Activated CD4-positive, alpha-beta T cell treated with anti-CD3 and anti-CD28 coated beads, Interleukin-2, amount 10 ng/mL, durations not matched to agents 7 days and 5 days (primary cell): ENCODE measurements around the gene ALDH7A1. TPM values are rescaled to one million over a fixed set of nuclear protein-coding genes. Genes with fewer than 3 reads are reported as not detected.
A peak's percentile ranks its signal among the peaks of the same experiment; 100 is the strongest.
"Not testable (repeated sequence)": the region's sequence is repeated elsewhere in the genome, so short reads cannot be mapped to it uniquely, and the experiment has no call there.

Experiments used
- CTCF ChIA-PET: fragments of 350-600 bp; sonication (Branson Sonifier 250); formaldehyde crosslinking; loops from one replicate; lab custom pipeline; 2021; ENCODE audit warnings: antibody characterized with exemption; lab: Charles Lee
- POLR2A ChIA-PET: fragments of 350-600 bp; sonication (Branson Sonifier 250); formaldehyde crosslinking; loops from one replicate; lab custom pipeline; 2021; ENCODE audit warnings: antibody characterized with exemption; lab: Charles Lee
- DNase-seq: peaks from one replicate; pipeline ENCODE4 v3.0.0-alpha.2; 2020
- H3K27ac Mint-ChIP-seq: one replicate; pipeline ENCODE4 v1.8.0; 2021; ENCODE audit warnings: mild to moderate bottlenecking, moderate library complexity, mixed read lengths
- H3K27me3 Mint-ChIP-seq: one replicate; pipeline ENCODE4 v1.8.0; 2021; ENCODE audit warnings: mixed read lengths
- H3K36me3 Mint-ChIP-seq: one replicate; pipeline ENCODE4 v1.8.0; 2021; ENCODE audit warnings: low read depth, mixed read lengths
- H3K4me1 Mint-ChIP-seq: one replicate; pipeline ENCODE4 v1.8.0; 2021; ENCODE audit warnings: mixed read lengths
- H3K4me3 Mint-ChIP-seq: one replicate; pipeline ENCODE4 v1.8.0; 2021; ENCODE audit warnings: mild to moderate bottlenecking, moderate library complexity, mixed read lengths
- H3K9me3 Mint-ChIP-seq: one replicate; pipeline ENCODE4 v1.8.0; 2021; ENCODE audit warnings: mixed read lengths
- total RNA-seq, 2 experiments: library from RNA; stranded (reverse); gene quantifications; one replicate each; pipeline ENCODE4 v1.2.3, GENCODE V29; 2021

Gene ALDH7A1
- total RNA-seq, 2 experiments from 2014 or later: 2.7 to 3.6 TPM

DNA sequence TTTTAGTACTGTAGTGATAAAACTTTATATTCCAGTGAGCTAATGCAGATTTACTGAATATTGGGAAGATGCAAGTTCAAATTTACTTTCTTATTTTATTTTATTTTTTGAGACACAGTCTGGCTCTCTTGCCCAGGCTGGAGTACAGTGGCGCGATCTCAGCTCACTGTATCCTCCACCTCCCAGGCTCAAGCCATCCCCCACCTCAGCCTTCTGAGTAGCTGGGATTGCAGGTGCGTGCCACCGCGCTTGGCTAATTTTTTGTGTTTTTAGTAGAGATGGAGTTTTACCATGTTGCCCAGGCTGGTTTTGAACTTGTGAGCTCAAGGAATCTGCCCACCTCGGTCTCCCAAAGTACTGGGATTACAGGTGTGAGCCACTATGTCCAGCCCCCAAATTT is 15.6 kb upstream of the ALDH7A1 start:
- Mint-ChIP-seq H3K36me3 (peaks cover 37% of the 10 kb centered on the region), H3K4me1 (peaks cover 31% of the 10 kb centered on the region), H3K27me3 (no peaks in the 10 kb centered on the region), H3K4me3 (no peak overlapping the region), H3K27ac (no peak overlapping the region), H3K9me3 (no peaks in the 10 kb centered on the region)
- CTCF ChIA-PET: interaction anchor here (0.7 to 3.2 kb wide), 2 partner anchors 10 to 802 kb away, joined by 3 to 10 read pairs; partner anchors contain the start of gene PHAX
- DNase-seq: no peak
- POLR2A ChIA-PET: interaction anchor here (0.7 kb wide), 1 partner anchor 12 kb away, joined by 5 read pairs; no protein-coding TSS in a partner anchor

- Mint-ChIP-seq H3K27me3 (no peaks in the 10 kb centered on the region), H3K36me3 (peaks cover 38% of the 10 kb centered on the region), H3K27ac (no peak overlapping the region), H3K4me3 (no peak overlapping the region), H3K4me1 (peaks cover 34% of the 10 kb centered on the region), H3K9me3 (no peaks in the 10 kb centered on the region)
- POLR2A ChIA-PET: interaction anchor here (0.7 kb wide), 1 partner anchor 12 kb away, joined by 5 read pairs; no protein-coding TSS in a partner anchor
- no peak for DNase-seq
- CTCF ChIA-PET: interaction anchor here (0.7 to 3.2 kb wide), 2 partner anchors 9 to 803 kb away, joined by 3 to 10 read pairs; partner anchors contain the start of gene PHAX
Observed at GRCh38 chr5:126610160-126610559, 15.1 kb upstream of the ALDH7A1 start.

GRCh38 chr5:126605525-126605924 is 10.5 kb upstream of the ALDH7A1 start:
- CTCF ChIA-PET: interaction anchor here (1.1 to 1.3 kb wide), 2 partner anchors 70 to 310 kb away, joined by 3 read pairs; no protein-coding TSS in a partner anchor
- Mint-ChIP-seq H3K4me3 (no peak overlapping the region), H3K27me3 (no peaks in the 10 kb centered on the region), H3K36me3 (peaks cover 40% of the 10 kb centered on the region), H3K4me1 (peaks cover 45% of the 10 kb centered on the region), H3K9me3 (no peaks in the 10 kb centered on the region), H3K27ac (no peak overlapping the region)
- POLR2A ChIA-PET: no interaction called here
- DNase-seq: no peak

DNA sequence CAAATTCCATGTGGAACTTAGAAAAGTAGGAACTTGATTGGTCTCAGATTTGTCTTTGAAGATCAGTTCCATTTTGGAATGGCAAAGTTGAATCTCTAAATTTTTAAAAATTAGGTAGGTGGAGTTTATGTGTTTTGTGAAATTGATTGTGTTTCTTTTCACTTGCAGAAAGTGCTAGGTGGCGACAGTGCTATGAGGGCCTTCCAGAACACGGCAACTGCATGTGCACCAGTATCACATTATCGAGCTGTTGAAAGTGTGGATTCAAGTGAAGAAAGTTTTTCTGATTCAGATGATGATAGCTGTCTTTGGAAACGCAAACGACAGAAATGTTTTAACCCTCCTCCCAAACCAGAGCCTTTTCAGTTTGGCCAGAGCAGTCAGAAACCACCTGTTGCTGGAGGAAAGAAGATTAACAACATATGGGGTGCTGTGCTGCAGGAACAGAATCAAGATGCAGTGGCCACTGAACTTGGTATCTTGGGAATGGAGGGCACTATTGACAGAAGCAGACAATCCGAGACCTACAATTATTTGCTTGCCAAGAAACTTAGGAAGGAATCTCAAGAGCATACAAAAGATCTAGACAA is 8.5 kb upstream of the ALDH7A1 start:
- no peak for DNase-seq
- H3K4me3 Mint-ChIP-seq: no peak overlapping the region
- POLR2A ChIA-PET: interaction anchor here (0.6 kb wide), 2 partner anchors 25 to 856 kb away, joined by 4 to 5 read pairs; no protein-coding TSS in a partner anchor

GRCh38 chr5:126600631-126601511 is 5.9 kb upstream of the ALDH7A1 start, which contains the start of gene PHAX:
Gene PHAX (plus strand): TSS chr5:126600947. CDS start chr5:126600963, 16 bp downstream.
- Mint-ChIP-seq H3K36me3 (peaks cover 16% of the 10 kb centered on the region), H3K9me3 (no peaks in the 10 kb centered on the region), H3K27ac (peak within 1 kb of the TSS; percentile 96), H3K4me1 (peaks cover 29% of the 10 kb centered on the region), H3K27me3 (peaks cover 2% of the 10 kb centered on the region), H3K4me3 (peak within 1 kb of the TSS; percentile 94)
- POLR2A ChIA-PET: interaction anchor here (1.0 kb wide), 1 partner anchor 177 kb away, joined by 6 read pairs; no protein-coding TSS in a partner anchor
- DNase-seq: peak; percentile 68
- CTCF ChIA-PET: interaction anchor here (0.6 to 2.2 kb wide), 13 partner anchors 9 to 275 kb away, joined by 3 to 10 read pairs (median 3); no protein-coding TSS in a partner anchor

More for the DNA sequence above, 8.5 kb upstream of the ALDH7A1 start:
- Mint-ChIP-seq H3K4me1 (peaks cover 42% of the 10 kb centered on the region), H3K9me3 (no peaks in the 10 kb centered on the region), H3K36me3 (peaks cover 33% of the 10 kb centered on the region), H3K27ac (no peak overlapping the region), H3K27me3 (no peaks in the 10 kb centered on the region)
- CTCF ChIA-PET: interaction anchor here (0.7 to 1.3 kb wide), 3 partner anchors 9 to 286 kb away, joined by 3 to 5 read pairs (median 4); partner anchors contain the start of gene ALDH7A1

DNA sequence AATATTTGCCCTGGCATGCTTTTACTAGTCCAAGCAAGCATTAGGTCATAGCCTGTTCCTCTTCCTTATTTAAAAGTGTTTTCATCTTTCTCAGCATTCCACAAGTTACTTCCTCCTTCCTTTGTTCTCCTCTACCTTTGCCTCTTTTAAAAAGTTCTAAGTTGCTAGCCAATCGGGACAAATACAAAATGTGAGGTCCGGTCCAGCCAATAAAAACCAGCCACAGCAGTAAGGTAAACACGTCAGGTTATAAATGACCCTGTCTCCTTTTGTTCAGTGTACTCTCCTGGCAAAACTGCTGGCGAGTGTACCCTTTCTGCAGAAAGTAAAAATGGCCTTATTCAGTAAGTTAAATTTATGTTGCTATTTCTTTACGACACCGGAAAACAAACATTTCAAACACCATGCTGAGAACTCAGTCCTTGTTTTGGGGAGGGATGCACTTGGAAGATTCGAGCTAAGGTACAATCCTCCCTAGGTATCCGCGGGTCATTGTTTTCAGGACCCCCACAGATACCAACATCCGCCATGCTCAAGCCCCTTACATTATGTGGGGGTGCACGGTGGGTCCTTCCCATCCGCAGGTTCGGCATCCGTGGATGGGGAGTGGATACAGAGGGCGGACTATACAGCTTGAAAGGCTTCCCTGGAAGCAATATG is 5.1 kb upstream of the ALDH7A1 start:
- H3K9me3 Mint-ChIP-seq, DNase-seq, H3K27me3 Mint-ChIP-seq, POLR2A ChIA-PET: not testable (repeated sequence)
- H3K36me3 Mint-ChIP-seq: peaks cover 11% of the 10 kb centered on the region
- peaks cover 26% of the 10 kb centered on the region for H3K4me1 Mint-ChIP-seq
- CTCF ChIA-PET: interaction anchor here (0.8 to 2.2 kb wide), 8 partner anchors 10 to 276 kb away, joined by 3 to 10 read pairs (median 3); no protein-coding TSS in a partner anchor
- H3K27ac Mint-ChIP-seq: peak overlapping the region; percentile 79
- peak overlapping the region; percentile 94 for H3K4me3 Mint-ChIP-seq

DNA sequence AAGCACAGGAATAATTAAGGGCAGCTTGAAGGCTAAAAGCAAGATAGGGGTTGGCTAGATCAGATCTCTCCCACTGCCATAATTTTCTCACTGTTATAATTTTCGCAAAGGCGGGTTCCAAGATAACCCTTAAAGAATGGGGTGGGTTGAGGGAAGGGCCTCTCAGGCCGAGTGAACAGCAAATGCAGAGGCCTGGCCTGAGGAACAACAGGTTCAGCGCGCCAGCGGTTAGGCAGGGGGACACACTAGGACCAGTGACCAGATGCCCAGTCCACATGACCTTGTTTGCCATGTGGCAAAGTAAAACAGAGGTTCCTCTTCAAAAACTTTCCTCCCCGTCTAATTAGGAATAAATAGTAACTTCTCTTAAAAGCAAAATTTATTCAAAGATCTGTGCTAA is 4.5 kb upstream of the ALDH7A1 start:
- ChIA-PET CTCF (interaction anchor here (1.7 kb wide), 1 partner anchor 207 kb away, joined by 5 read pairs; no protein-coding TSS in a partner anchor), POLR2A (no interaction called here)
- H3K4me1 Mint-ChIP-seq: peaks cover 29% of the 10 kb centered on the region
- H3K27ac Mint-ChIP-seq: no peak overlapping the region
- no peak for DNase-seq
- H3K4me3 Mint-ChIP-seq: no peak overlapping the region
- H3K36me3 Mint-ChIP-seq: peaks cover 10% of the 10 kb centered on the region
- no peaks in the 10 kb centered on the region for H3K9me3 Mint-ChIP-seq
- H3K27me3 Mint-ChIP-seq: peaks cover 6% of the 10 kb centered on the region

- H3K4me3 Mint-ChIP-seq: no peak overlapping the region
- no peaks in the 10 kb centered on the region for H3K9me3 Mint-ChIP-seq
- H3K27ac Mint-ChIP-seq: no peak overlapping the region
- POLR2A ChIA-PET: no interaction called here
- H3K4me1 Mint-ChIP-seq: peaks cover 23% of the 10 kb centered on the region
- H3K36me3 Mint-ChIP-seq: peaks cover 1% of the 10 kb centered on the region
- no peak for DNase-seq
- H3K27me3 Mint-ChIP-seq: peaks cover 19% of the 10 kb centered on the region
- CTCF ChIA-PET: interaction anchor here (0.8 to 1.5 kb wide), 2 partner anchors 18 to 24 kb away, joined by 4 read pairs; no protein-coding TSS in a partner anchor
Observed at GRCh38 chr5:126597156-126597555, 2.1 kb upstream of the ALDH7A1 start.

- H3K4me1 Mint-ChIP-seq: peaks cover 19% of the 10 kb centered on the region
- ChIA-PET CTCF (interaction anchor here (0.6 to 1.4 kb wide), 2 partner anchors 42 to 174 kb away, joined by 3 read pairs; no protein-coding TSS in a partner anchor), POLR2A (no interaction called here)
Observed at GRCh38 chr5:126595486-126596083, 566 bp upstream of the ALDH7A1 start.

GRCh38 chr5:126591549-126591948 is 3.5 kb downstream of the ALDH7A1 start:
- H3K4me1 Mint-ChIP-seq: peaks cover 17% of the 10 kb centered on the region
- ChIA-PET CTCF (interaction anchor here (1.5 kb wide), 1 partner anchor 10 kb away, joined by 5 read pairs; the partner anchor contains the start of gene PHAX), POLR2A (no interaction called here)
- H3K36me3 Mint-ChIP-seq: no peaks in the 10 kb centered on the region
- H3K27me3 Mint-ChIP-seq: peaks cover 17% of the 10 kb centered on the region
- H3K4me3 Mint-ChIP-seq: no peak overlapping the region
- no peak overlapping the region for H3K27ac Mint-ChIP-seq
- no peak for DNase-seq
- no peaks in the 10 kb centered on the region for H3K9me3 Mint-ChIP-seq

More at GRCh38 chr5:126595486-126596083, 566 bp upstream of the ALDH7A1 start:
- peak overlapping the region; percentile 75 for H3K4me3 Mint-ChIP-seq
- H3K36me3 Mint-ChIP-seq: no peaks in the 10 kb centered on the region
- DNase-seq: no peak
- H3K9me3 Mint-ChIP-seq: no peaks in the 10 kb centered on the region
- H3K27ac Mint-ChIP-seq: no peak overlapping the region
- peaks cover 19% of the 10 kb centered on the region for H3K27me3 Mint-ChIP-seq

DNA sequence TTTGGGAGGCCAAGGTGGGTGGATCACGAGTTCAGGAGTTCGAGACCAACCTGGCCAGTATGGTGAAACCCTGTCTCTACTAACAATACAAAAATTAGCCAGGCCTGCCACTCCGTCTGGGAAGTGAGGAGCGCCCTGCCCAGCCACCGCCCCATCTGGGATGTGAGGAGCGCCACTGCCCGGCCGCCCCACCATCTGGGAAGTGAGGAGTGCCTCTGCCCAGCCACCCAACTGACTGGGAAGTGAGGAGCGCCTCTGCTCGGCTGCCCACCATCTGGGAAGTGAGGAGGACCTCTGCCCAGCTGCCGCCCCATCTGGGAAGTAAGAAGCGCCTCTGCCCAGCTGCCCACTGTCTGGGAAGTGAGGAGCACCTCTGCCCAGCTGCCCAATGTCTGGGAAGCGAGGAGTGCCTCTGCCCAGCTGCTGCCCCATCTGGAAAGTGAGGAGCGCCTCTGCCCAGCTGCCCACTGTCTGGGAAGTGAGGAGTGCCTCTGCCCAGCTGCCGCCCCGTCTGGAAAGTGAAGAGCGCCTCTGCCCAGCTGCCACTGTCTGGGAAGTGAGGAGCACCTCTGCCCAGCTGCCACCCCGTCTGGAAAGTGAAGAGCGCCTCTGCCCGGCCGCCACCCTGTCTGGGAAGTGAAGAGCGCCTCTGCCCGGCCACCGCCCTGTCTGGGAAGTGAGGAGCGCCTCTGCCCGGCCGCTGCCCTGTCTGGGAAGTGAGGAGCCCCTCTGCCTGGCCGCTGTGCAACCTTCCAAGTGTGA is 5.3 kb downstream of the ALDH7A1 start:
- Mint-ChIP-seq H3K4me3 (no peak overlapping the region), H3K4me1 (peaks cover 11% of the 10 kb centered on the region), H3K36me3 (no peaks in the 10 kb centered on the region), H3K9me3 (no peaks in the 10 kb centered on the region), H3K27me3 (peaks cover 15% of the 10 kb centered on the region), H3K27ac (no peak overlapping the region)
- CTCF ChIA-PET: no interaction called here
- POLR2A ChIA-PET: no interaction called here
- DNase-seq: no peak
